DND-41 (cell line): ENCODE data around the gene CRYBA2.

Experiments used
- CTCF ChIP-seq: IDR thresholded peaks from 2 replicates; pipeline ENCODE4 v1.5.1; 2012; ENCODE audit warnings: borderline replicate concordance, low read length, moderate library complexity, mild to moderate bottlenecking; ENCODE audit not compliant: poor library complexity, severe bottlenecking; ENCODE audit errors: extremely low read depth
- EZH2 ChIP-seq: IDR thresholded peaks from 3 replicates; pipeline ENCODE4 v1.6.1; 2012; ENCODE audit warnings: borderline replicate concordance, low read depth, mild to moderate bottlenecking, moderate library complexity, low read length, inconsistent platforms; ENCODE audit not compliant: severe bottlenecking

- TF ChIP-seq CTCF (no peak), EZH2 (no peak)
These were observed 29.0 kb downstream of the CRYBA2 start for GRCh38 chr2:218964041-218964771.
